Stimulated activated CD8-positive, alpha-beta memory T cell treated with anti-CD3 and anti-CD28 coated beads, Interleukin-15, amount 100 ng/mL, for 48 hours (primary cell): ENCODE measurements around the gene AGPAT3.

Experiments
- DNase-seq, 2 donors: peaks; one replicate each; pipeline ENCODE4 v3.0.0-alpha.2; 2020; ENCODE audit warnings: low read depth in 2 of 2

AGPAT3 gene

GRCh38 chr21:43864313-43864961, 586 bp upstream of the AGPAT3 start:
- no peak for DNase-seq

GRCh38 chr21:43865540-43866259, 677 bp downstream of the AGPAT3 start:
- DNase-seq: no peak

GRCh38 chr21:43866260-43866629, 1.2 kb downstream of the AGPAT3 start:
- peak in 1 of 2 donors; percentile 54 for DNase-seq

- no peak for DNase-seq
These were observed 1.8 kb downstream of the AGPAT3 start for GRCh38 chr21:43866659-43867331.

- DNase-seq: no peak
These were observed 2.3 kb downstream of the AGPAT3 start for GRCh38 chr21:43867332-43867703.

GRCh38 chr21:43867948-43868347, 2.9 kb downstream of the AGPAT3 start:
- DNase-seq: no peak

GRCh38 chr21:43868461-43868860, 3.4 kb downstream of the AGPAT3 start:
- no peak for DNase-seq

- no peak for DNase-seq
These were observed 4.7 kb downstream of the AGPAT3 start for GRCh38 chr21:43869486-43870325.

- no peak for DNase-seq
These were observed 6.5 kb downstream of the AGPAT3 start for GRCh38 chr21:43871487-43871886.

- DNase-seq: no peak
These were observed 7.6 kb downstream of the AGPAT3 start for GRCh38 chr21:43872531-43873197.

- no peak for DNase-seq
These were observed 8.7 kb downstream of the AGPAT3 start for GRCh38 chr21:43873673-43874072.

GRCh38 chr21:43874085-43874805, 9.2 kb downstream of the AGPAT3 start:
- DNase-seq: no peak

- no peak for DNase-seq
These were observed 11.6 kb downstream of the AGPAT3 start for GRCh38 chr21:43876605-43877004.

- DNase-seq: no peak
These were observed 13.0 kb downstream of the AGPAT3 start for GRCh38 chr21:43877936-43878575.

- no peak for DNase-seq
These were observed 14.5 kb downstream of the AGPAT3 start for GRCh38 chr21:43879348-43880110.

GRCh38 chr21:43880111-43880985, 15.3 kb downstream of the AGPAT3 start:
- no peak for DNase-seq

- peak in 1 of 2 donors; percentile 31 for DNase-seq
These were observed 16.3 kb downstream of the AGPAT3 start for GRCh38 chr21:43881283-43881682.

GRCh38 chr21:43881935-43882334, 16.9 kb downstream of the AGPAT3 start:
- no peak for DNase-seq
